UCSD-AML1 (cell line): ENCODE data around the gene ZCCHC24.
"Not testable (repeated sequence)": the region's sequence is repeated elsewhere in the genome, so short reads cannot be mapped to it uniquely, and the experiment has no call there.

ENCODE experiments used
- DNase-seq: peaks from one replicate; lab custom pipeline; 2025; ENCODE audit not compliant: unreplicated experiment; lab: John Stamatoyannopoulos, UW

The ZCCHC24 gene

DNA sequence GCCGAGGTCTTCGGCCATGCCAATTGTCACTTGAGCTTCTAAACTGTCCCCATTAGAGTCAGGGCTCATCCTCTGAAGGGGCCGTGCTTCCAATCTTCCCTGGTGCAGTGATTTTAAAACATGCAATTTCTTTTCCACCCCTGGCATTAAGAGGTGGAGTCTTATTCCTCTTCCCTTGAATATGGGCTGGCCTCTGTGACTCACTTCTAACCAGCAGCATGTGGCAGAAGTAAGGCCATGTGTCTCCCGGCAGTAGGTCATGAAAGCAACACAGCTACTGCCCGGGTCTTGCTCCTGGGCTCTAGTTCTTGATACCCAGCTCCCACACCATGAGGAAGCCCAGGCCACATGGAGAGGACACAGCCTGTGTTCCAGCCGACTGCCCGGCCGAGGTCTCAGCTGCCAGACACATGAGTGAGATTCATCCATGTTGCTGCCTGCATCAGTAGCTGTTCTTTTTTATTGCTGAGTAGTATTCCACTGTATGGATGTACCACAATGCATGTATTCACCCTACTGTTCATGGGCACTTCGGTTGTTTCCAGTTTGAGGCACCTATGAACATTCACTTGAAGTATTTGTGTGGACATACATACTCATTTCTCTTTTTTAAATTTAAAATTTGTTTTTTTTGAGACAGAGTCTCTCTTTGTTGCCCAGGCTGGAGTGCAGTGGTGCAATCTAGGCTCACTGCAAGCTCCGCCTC, 112.7 kb downstream of the ZCCHC24 start:
- DNase-seq, result not testable (repeated sequence)
